HG03432 (cell line): ENCODE results near the gene TMSB10.

Source experiments
- ATAC-seq: cut with Tn5 transposase; IDR thresholded peaks from one replicate; pipeline ENCODE4 v1.9.1; 2021; ENCODE audit warnings: mild to moderate bottlenecking, moderate library complexity; ENCODE audit not compliant: unreplicated experiment

TMSB10 gene

GRCh38 chr2:84879584-84880394 lies 25.7 kb upstream of the TMSB10 start:
- ATAC-seq, result peak; percentile 55

- ATAC-seq, result no peak
These were observed 25.1 kb upstream of the TMSB10 start for GRCh38 chr2:84880395-84880644.

DNA sequence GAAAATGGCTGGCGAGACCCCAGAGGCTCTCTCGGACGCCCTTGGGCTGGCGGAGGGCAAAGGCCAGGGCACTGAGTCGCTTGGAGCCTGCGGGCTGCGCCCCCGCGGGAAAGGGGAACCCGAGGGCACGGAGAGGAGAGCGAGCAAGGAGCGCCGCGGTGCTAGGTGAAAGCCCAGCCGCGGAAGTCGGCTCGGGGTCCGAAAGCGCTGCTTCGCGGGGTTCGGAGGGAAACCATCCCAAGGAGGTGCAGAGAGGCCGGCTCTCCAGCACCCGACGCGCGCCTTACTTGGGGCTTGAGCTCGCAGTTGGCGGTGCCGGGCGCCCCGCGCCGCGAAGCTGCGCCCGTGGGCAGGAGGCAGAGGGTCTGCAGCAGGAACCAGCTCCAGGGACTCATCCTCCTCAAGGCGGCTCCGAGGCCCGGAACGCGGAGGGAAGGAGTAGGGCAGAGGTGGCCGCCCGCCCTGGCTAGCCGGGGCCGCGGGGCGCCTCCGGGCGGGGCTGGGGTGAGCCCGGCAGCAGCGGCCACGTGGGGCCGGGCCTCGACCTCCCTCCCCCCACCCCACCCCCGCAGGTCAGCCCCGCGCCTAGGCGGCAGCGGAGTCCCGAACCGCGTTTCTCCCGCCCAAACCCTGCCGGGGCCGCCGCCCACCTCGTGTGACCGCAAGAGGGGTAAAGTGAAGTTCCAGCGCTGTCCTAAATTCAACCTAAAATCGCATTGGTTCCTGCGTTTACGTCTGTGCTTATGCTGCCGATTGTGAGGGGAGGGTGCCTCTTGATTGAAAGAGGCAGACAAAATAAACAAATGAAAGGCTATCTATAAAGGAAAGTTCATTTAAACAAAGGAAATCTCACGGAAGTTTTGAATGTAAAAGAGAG lies 24.6 kb upstream of the TMSB10 start, which contains the start of gene TRABD2A:
Gene TRABD2A, minus strand, starts transcription at position 440 of the 877 bp plus-strand sequence. Its CDS starts 45 bp downstream, at position 395.
- peak; percentile 25 for ATAC-seq

GRCh38 chr2:84881581-84882413 lies 23.7 kb upstream of the TMSB10 start:
- ATAC-seq, result peak; percentile 67

DNA sequence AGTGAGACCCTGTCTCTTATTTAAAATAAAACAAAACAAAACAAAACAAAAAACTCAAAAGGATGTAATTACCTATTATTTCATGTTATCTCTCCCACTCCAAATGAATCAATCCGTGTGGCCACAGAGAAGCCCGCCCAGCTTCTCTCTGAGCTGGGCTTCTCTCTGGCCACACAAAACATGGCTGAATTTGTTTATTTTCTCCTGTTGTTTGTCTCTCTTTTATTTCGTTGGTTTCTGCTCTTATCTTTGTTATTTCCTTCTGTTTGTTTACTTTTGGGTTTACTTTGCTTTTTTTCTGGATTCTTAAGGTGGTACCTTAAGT lies 23.1 kb upstream of the TMSB10 start:
- no peak for ATAC-seq

DNA sequence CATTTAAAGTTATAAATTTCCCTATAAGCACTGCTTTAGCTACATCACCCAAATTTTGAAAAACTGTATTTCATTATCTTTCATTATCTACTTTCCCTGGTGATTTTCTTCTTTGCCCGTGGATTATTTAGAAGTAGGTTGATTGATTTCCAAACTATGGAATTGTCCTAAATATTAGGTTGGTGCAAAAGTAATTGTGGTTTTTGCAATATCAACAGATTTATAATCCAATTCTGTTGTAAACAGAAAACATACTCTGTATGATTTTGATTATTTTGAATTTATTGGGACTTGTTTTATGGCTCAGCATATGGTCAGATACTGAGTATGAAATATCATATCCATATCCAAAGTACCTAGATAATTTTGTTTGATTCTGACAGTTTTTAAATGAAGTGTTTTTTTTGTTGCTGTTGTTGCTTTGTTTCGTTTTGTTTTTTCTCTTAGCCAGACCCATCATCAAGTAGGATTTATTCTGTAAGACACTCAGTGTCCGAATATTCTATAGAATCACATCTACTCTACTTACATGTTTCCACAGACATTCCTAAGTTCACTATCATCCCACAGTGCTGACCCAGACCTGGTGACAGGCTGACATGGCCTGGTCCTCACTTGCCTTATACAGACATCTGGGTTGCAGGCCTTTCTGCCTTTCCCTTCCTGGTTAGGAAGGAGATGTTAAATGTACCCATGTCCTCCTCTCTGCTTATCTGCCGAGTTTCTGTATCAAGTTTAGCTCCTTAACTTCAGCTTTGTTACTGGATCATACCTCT lies 22.5 kb upstream of the TMSB10 start:
- no peak for ATAC-seq

DNA sequence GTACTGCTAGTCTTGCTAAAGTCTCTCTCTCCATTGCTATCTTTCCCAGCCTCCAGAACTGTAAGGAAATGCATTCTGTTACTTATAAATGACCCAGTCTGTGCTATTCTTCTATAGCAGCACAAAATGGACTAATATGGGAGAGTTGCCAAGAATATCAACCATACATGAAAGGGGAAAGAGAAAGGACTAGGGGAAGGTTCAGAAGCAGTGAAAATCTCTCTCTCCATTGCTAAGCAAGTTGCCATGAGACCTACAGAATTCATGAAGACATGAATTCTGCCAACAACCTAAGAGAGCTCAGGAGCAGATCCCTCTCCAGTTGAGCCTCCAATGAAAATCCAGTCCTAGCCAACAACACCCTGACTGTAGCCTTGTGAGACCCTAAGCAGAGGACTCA lies 21.0 kb upstream of the TMSB10 start:
- ATAC-seq, result no peak

DNA sequence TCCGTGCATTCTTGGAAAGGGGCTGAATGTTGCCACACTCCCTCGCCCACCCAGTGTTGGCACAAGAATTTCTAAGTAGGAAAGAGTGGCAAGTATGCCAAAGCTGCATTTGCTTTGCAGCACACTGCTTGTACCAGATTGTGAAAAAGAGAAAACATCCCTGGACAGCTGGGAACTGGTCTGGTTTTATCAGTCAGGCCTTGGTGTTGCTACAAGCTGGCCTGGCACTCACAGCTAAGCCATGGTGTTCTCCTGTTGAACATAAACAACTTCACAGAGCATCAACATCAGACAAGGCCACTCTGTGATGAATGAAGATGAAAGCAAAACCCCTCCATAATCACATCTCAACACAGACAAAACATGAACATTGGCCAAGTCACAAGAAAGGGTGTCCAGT lies 20.3 kb upstream of the TMSB10 start:
- no peak for ATAC-seq

- no peak for ATAC-seq
These were observed 18.7 kb upstream of the TMSB10 start for GRCh38 chr2:84886791-84887190.

DNA sequence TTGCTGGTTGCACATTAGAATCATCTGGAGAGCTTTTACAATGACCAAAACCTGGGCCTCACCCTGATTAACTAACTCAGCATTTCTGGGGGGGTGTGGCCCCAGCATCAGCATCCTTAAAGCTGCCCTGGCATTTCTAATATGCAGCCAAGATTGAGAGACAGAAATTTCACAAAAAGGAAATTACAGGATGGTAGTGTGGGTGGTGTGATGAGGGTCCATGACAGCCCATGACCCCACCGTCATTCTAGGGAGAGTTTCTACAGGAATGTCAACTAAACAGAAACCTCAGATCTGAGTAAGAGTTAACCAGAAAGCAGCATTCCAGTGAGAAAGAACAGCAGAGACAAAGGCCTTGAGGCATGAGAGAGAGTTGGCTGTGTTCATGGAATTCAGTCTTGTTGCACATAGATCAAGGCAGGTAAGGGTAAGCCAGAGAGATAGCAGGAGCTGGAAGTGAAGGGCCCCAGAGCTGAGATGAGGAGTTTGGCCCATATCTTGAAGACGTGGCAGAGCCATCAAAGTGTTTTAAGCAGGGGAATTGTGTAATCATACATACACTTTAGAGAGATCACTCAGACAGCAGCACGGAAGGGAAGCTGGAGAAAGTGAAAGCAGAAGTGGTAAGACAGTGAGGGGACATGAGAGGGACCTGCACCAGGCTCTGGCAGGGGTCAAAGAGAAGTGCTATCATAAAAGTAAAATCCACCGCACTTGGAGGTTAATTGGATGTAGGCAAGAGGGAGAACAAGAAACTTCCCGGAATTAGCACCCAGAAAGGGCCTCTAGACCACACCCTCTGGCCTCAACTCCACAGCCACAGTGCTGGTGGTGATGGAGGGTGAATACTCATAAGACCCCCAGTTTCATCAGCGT lies 16.8 kb upstream of the TMSB10 start:
- peak; percentile 98 for ATAC-seq

DNA sequence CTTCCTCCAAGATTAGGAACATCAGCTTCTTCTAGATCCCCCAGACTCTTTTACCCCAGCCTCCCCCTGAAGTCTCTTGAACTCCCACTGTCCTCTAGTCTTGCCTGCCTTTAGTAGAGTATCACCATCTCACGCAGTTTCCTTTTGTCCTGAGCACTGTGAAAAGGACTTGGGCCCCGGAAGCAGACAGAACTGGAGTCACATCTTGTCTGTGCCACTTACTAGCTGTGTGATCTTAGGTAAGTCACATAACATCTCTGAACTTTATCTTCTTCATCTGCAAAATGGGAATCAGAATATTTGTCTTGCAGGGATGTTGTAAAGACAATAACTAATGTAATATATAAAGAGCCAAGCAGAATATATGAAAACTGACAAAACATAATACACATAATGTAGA lies 16.1 kb upstream of the TMSB10 start:
- ATAC-seq, result no peak

GRCh38 chr2:84891355-84892010 lies 14.0 kb upstream of the TMSB10 start:
- ATAC-seq, result no peak

DNA sequence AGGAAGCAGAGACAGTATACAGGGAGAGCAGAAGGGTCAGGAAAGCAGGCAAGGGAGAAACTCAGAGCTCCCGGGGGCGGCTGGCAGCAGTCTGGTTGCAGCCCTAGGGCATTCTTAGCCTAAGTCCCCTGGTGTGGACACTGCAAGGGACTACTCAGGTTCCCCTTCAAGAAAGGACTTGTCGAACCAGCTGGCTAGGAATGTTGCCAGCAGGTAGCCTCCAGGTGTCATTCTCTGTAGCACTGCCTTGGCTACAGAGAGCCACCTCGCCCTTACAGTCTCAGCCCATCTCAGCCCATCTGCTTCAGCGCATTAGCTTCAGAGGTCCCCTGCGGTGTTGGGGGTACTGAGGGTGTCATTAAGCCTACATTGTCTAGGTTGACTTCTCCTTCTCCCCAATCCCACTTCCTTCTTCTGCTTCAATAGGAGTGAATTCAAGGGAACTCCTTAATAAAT lies 11.3 kb upstream of the TMSB10 start:
- no peak for ATAC-seq

GRCh38 chr2:84894758-84895520 lies 10.5 kb upstream of the TMSB10 start:
- ATAC-seq, result peak; percentile 25

DNA sequence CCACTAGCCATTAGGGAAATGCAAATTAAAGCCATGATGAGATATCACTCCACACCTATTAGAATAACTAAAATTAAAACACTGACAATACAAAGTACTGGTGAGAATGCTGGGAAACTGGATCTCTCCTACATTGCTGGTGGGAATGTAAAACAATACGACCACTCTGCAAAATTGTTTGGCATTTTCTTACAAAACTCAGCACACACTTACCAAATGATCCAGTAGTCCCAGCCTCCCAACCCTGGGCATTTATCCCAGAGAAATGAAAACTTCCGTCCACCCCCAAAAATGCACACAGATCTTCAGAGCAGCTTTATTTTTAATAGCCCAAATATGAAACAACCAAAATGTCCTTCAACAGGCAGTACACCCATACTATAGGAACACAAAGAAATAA lies 8.9 kb upstream of the TMSB10 start:
- no peak for ATAC-seq

- no peak for ATAC-seq
These were observed 7.7 kb upstream of the TMSB10 start for GRCh38 chr2:84897773-84898172.

GRCh38 chr2:84899304-84900204 lies 5.9 kb upstream of the TMSB10 start:
- no peak for ATAC-seq
